ENCODE data around the gene UBQLN4. TPM values are rescaled to one million over a fixed set of nuclear protein-coding genes. Genes with fewer than 3 reads are reported as not detected.

UBQLN4 gene
- total and polyA plus RNA-seq, 9 of the 15 experiments (the other 6 are each of a cell fraction or from before 2014, with no cell fraction given) = 13.5 to 65.5 (median 37.0) TPM

DNA sequence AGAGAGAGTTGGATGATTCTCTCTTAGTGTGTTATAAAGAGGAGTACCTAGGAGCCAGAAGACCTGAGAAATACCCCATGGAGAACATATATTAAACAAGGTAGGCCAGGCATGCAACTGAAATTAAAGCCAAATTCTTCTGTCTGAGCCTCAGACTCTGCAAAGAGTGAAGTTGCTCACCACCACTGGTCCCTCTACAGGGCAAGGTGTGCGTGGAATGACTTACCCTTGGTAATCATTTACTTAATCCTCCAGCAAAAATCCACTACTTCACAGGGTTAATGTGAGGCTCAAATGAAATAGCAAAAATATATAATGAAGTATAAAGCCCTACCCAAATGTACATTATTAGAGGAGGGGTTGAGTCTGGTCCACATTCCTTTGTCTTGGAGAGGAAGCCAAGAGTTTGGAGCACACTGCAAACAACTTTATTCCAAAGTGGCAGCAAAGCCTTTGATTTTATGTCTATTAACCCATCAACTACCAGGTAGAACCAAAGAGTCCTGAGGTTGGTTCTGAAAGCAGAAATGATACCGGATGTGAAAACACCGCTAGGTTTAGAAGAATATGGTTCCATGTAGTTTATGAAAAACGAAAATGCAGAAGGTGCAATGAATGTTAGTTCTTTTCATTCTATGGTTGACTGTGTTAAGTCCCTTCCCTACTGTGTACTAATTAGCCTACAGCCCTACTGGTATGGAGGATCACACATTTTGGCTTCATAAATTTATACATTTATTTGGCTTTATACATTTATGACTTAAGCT is 41.4 kb downstream of the UBQLN4 start (continued):
- TF ChIP-seq SAFB2 (IDR thresholded peaks at IDR 0.05; ENCODE audit: borderline replicate concordance, low read depth, low read length, severe bottlenecking) (no peak), HNRNPH1 (optimal IDR thresholded peaks at IDR 0.05; ENCODE audit: low read depth, low read length) (no peak)

DNA sequence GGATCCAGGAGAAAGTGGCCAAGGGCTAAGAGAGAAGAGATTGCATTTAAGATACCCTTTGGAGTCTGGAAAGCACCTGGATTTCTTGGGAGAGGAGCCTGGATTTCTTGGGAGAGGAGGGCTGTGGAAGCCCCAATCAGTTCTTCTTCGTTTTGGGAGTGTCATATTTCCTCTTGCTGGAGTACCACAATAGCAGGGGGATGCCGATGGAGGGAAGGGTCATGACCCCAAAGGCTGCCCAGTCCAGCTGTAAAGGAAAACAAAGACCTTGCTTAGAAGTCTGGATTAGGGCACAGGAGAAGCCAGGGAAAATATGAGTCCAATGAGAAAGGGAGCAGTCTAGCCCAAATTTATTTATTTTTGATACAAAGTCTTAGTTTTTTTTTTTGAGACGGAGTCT is 44.2 kb downstream of the UBQLN4 start:
- intact Hi-C loops (cut with micrococcal nuclease) = no loop called here
- TF ChIP-seq YY1 (IDR thresholded peaks at IDR 0.05; ENCODE audit: borderline replicate concordance in 1 of 3, control insufficient read depth in 1 of 3, extremely low read depth in 1 of 3, insufficient read depth in 3 of 3, insufficient read length in 1 of 3, insufficient replicate concordance in 2 of 3, low read depth in 1 of 3, low read length in 2 of 3) (no peak), ZBTB1 (CRISPR knock-in tag; IDR thresholded peaks at IDR 0.05; ENCODE audit: borderline replicate concordance, low read depth) (no peak), ZNF217 (CRISPR knock-in tag; IDR thresholded peaks at IDR 0.05) (no peak), SOX6 (IDR thresholded peaks at IDR 0.05) (no peak), POLR2H (tag; IDR thresholded peaks at IDR 0.05; ENCODE audit: low read depth) (no peak), KAT2B (IDR thresholded peaks at IDR 0.05; ENCODE audit: low read depth, low read length) (no peak), ZNF133 (CRISPR knock-in tag; IDR thresholded peaks at IDR 0.05) (no peak), E2F3 (CRISPR knock-in tag; IDR thresholded peaks at IDR 0.05) (no peak)
- TF ChIP-seq, protein P1, sequence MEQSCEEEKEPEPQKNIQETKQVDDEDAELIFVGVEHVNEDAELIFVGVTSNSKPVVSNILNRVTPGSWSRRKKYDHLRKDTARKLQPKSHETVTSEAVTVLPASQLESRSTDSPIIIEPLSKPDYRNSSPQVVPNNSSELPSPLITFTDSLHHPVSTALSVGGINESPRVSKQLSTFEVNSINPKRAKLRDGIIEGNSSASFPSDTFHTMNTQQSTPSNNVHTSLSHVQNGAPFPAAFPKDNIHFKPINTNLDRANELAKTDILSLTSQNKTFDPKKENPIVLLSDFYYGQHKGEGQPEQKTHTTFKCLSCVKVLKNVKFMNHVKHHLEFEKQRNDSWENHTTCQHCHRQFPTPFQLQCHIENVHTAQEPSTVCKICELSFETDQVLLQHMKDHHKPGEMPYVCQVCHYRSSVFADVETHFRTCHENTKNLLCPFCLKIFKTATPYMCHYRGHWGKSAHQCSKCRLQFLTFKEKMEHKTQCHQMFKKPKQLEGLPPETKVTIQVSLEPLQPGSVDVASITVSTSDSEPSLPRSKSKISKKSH (CRISPR knock-in tag; IDR thresholded peaks at IDR 0.05) = no peak
- TF ChIP-seq, protein P2, sequence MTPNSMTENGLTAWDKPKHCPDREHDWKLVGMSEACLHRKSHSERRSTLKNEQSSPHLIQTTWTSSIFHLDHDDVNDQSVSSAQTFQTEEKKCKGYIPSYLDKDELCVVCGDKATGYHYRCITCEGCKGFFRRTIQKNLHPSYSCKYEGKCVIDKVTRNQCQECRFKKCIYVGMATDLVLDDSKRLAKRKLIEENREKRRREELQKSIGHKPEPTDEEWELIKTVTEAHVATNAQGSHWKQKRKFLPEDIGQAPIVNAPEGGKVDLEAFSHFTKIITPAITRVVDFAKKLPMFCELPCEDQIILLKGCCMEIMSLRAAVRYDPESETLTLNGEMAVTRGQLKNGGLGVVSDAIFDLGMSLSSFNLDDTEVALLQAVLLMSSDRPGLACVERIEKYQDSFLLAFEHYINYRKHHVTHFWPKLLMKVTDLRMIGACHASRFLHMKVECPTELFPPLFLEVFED (CRISPR knock-in tag; conservative IDR thresholded peaks at IDR 0.05) = no peak
- 61% methylated on average over 3 of the region's 3 CpGs for WGBS (ENCODE audit: insufficient coverage, low coverage, missing lambda C conversion rate)
- BruUV-seq (replicated peaks) = no TSS peak
- H3K4me1 ChIP-seq (replicated peaks in 1 of 2; ENCODE audit: control insufficient read depth in 2 of 2, insufficient read depth in 2 of 2, low read length in 2 of 2) = no peaks in the 10 kb centered on the region
- H3K9me1 ChIP-seq (ENCODE audit: control insufficient read depth, insufficient read depth, low read length) = no peaks in the 10 kb centered on the region
- H3K36me3 ChIP-seq (ENCODE audit: control insufficient read depth, insufficient read depth, low read length) = peaks cover 57% of the 10 kb centered on the region
- H3K79me2 ChIP-seq (ENCODE audit: control insufficient read depth, insufficient read depth, low read length) = no peaks in the 10 kb centered on the region
- no peak for FAIRE-seq
- no peak overlapping the region for H3K27ac ChIP-seq (ENCODE audit: extremely low read depth, low read depth, low read length)
- H3K9me3 ChIP-seq (replicated peaks; ENCODE audit: control insufficient read depth, insufficient read depth, low read depth, low read length) = no peaks in the 10 kb centered on the region
- H3K4me2 ChIP-seq (ENCODE audit: insufficient read depth, low read length) = no peak overlapping the region
- no peak overlapping the region for H3K4me3 ChIP-seq
- POLR2A ChIA-PET = interaction anchor here (0.9 to 1.9 kb wide), 2 partner anchors 8 to 11 kb away, joined by 3 to 10 read pairs; partner anchors contain the start of gene SSR2
- no peak for ATAC-seq
- no peaks in the 10 kb centered on the region for H3K27me3 ChIP-seq (ENCODE audit: control insufficient read depth in 2 of 2, insufficient read depth in 2 of 2, low read length in 2 of 2)
- DNase-seq (ENCODE audit: extremely low read depth in 1 of 4, low spot score in 3 of 4) = no peak
- CTCF ChIA-PET (ENCODE audit: low intra/inter-chr PET ratio) = no interaction called here
- in situ Hi-C loops (cut with MboI) = no loop called here
- H3K9ac ChIP-seq (ENCODE audit: insufficient read depth in 1 of 2, low read depth in 2 of 2, low read length in 2 of 2) = no peak overlapping the region
- no peaks in the 10 kb centered on the region for H4K20me1 ChIP-seq (replicated peaks; ENCODE audit: control insufficient read depth, insufficient read depth, low read length)
- no peak overlapping the region for H2AFZ ChIP-seq (ENCODE audit: low read depth, low read length)
